HT1080 (cell line): Measurements from ENCODE around the gene IRF2BP2. TPM values are rescaled to one million over a fixed set of nuclear protein-coding genes. Genes with fewer than 3 reads are reported as not detected.

Source experiments
- DNase-seq: peaks from one replicate; pipeline ENCODE4 v3.0.0-alpha.2; 2015; ENCODE audit warnings: low read depth
- polyA plus RNA-seq, 2 experiments: library from polyadenylated mRNA; depleted of rRNA; stranded (reverse); fragments of >200 nt; gene quantifications; 2 replicates each; pipeline ENCODE4 v1.2.3, GENCODE V29; 2015
- total RNA-seq: library from RNA; depleted of rRNA; stranded (reverse); fragments of >200 nt; shearing (Covaris generic); gene quantifications from 2 replicates; pipeline ENCODE4 v1.2.3, GENCODE V29; 2014; rRNA removed

IRF2BP2 gene
- total RNA-seq = 47.8 and 69.6 TPM in 2 replicates
- polyA plus RNA-seq (2015; cell fraction: cytosol; rRNA removed) = 68.2 and 68.8 TPM in 2 replicates
- polyA plus RNA-seq (2015; cell fraction: nucleus; rRNA removed) = 90.5 and 110 TPM in 2 replicates

- DNase-seq = peak; percentile 61
Measured at GRCh38 chr1:234610061-234610665, at the start of gene IRF2BP2. TSS of gene IRF2BP2 (minus strand) at chr1:234610178. CDS start at chr1:234609494, 684 bp downstream.

GRCh38 chr1:234659538-234659937, 49.6 kb upstream of the IRF2BP2 start:
- peak; percentile 93 for DNase-seq

GRCh38 chr1:234658138-234658537, 48.2 kb upstream of the IRF2BP2 start:
- peak; percentile 89 for DNase-seq

DNA sequence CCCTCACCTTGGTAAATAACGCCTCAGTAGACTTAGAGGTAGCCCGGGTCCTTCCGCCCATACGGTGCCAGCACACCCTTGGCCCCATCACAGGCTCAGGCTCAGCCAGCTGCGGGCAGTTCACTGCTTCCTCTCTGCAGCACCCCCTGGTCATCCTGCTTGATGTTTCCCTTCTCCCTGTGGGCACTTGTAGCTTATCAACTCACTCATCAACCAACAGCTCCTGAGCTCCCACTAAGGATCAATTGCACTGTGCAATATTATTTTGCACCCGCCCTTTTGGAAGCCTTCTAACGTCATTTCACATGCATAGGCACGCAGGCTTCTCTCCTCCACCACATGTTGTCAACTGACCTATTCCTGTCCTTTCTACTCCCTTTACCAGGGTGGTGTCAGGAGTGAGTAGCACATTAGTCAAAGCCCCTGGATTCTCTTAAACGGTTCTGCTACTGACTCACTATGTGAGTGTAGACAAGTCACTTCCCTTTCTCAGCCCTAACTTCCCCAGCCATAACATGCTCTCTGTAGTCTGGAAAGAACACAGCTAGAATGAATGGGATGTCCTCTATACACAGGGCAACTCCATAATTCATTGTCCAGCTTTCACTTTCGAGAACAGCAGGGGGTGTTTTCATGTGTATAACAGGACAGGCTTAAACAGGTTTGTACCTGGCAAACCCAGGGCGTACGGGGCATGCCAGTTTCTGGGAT, 47.1 kb upstream of the IRF2BP2 start:
- peak; percentile 100 for DNase-seq

- DNase-seq = peak; percentile 18
Measured at GRCh38 chr1:234656070-234656895, 46.3 kb upstream of the IRF2BP2 start.

GRCh38 chr1:234655328-234656069, 45.5 kb upstream of the IRF2BP2 start:
- peak; percentile 39 for DNase-seq

DNA sequence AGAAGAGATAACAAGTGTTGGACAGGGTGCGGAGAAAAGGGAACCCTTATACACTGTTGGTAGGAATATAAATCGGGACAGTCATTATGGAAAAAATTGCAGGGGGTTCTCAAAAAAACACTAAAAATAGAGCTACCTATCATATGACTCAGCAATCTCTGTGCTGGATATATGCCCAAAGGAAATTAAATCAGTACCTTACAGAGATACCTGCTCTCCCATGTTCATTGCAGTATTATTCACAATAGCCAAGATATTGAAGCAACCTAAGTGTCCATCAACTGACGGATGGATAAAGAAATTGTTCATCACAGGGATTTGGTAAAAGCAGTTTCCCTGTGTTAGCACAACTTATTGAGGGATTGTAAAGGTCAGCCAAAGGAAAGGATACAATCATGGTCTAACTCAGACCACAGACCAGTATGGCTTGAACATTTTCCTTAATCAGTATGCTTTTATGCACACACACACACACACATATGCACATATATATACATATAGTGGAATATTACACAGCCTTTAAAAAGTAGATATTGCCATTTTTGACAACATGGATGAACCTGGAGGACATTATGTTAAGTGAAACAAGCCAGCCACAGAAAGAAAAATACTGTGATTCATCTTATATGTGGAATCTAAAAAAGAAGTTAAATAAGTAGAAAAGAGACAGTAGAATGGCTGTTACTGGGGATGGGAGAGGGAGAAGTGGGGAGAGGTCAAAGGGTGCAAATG, 44.2 kb upstream of the IRF2BP2 start:
- DNase-seq = no peak

- DNase-seq = no peak
Measured at GRCh38 chr1:234649432-234650081, 39.6 kb upstream of the IRF2BP2 start.

DNA sequence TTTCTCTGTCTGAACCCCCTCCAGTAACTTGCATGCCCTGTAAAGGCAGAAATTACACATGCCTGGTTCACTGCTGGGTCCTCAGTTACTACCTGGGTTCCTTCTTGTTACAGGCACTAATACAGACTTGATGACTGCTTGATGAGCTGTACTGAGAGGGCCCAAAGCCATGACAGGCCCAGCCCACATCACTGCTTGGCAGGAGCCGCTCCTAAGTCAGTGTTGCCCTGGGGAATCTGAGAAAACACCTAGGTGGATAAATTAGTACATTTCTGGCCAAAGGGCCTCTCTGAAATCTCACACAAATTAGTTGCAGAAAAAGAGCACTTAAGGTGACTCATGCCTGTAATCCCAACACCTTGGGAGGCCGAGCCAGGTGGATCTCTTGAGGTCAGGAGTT, 37.8 kb upstream of the IRF2BP2 start:
- DNase-seq = no peak

DNA sequence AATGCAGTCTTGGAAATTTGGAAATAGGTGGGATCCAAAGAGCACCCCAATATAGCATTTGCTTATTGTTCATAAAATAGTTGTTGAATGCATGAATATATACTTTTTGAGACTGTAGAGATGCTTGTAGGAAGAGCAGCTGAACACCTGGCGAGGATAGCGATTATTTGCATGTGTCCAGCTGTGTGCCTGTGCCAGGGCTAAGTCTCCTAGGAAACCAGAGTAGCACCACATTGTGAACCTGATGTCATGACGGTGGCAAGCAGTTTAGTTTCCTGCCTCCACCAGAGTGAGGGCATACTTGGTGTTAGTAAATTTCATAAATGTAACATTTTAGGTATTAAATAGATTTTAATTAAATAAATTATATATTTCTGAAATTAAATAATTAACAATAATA, 37.3 kb upstream of the IRF2BP2 start:
- DNase-seq = no peak

DNA sequence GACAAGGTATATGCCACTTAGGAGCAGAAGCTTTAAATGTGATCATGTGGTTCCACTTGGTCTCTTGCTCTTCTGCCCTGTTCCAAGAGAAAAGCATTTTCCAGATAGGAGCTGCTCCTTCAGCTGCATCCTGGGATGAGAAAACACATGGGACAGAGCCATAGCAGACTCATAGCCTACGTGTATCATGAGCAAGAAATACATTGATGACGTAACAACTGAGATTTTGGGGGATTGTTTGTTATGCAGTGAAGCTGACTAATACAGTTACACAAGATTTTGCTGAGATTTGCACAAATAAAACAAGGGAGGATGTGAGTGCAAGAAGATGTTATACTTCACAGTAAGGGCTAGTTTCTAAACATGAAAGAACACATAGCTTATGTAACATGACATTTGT, 36.0 kb upstream of the IRF2BP2 start:
- DNase-seq = no peak

GRCh38 chr1:234645474-234645953, 35.5 kb upstream of the IRF2BP2 start:
- no peak for DNase-seq

- no peak for DNase-seq
Measured at GRCh38 chr1:234644928-234645327, 35.0 kb upstream of the IRF2BP2 start.

DNA sequence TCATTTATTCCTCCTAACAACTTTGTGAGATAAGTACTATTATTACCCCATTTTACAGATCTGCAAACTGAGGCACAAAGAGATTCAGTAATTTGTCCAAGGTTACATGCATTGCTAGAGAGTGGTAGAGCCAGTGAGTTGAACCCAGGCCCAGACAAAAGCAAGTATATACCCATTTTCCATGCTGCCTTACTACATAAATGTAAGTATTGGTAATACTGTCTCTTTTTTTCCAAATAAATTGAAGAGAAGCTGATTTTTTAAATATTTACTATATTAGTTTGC, 33.8 kb upstream of the IRF2BP2 start:
- no peak for DNase-seq

DNA sequence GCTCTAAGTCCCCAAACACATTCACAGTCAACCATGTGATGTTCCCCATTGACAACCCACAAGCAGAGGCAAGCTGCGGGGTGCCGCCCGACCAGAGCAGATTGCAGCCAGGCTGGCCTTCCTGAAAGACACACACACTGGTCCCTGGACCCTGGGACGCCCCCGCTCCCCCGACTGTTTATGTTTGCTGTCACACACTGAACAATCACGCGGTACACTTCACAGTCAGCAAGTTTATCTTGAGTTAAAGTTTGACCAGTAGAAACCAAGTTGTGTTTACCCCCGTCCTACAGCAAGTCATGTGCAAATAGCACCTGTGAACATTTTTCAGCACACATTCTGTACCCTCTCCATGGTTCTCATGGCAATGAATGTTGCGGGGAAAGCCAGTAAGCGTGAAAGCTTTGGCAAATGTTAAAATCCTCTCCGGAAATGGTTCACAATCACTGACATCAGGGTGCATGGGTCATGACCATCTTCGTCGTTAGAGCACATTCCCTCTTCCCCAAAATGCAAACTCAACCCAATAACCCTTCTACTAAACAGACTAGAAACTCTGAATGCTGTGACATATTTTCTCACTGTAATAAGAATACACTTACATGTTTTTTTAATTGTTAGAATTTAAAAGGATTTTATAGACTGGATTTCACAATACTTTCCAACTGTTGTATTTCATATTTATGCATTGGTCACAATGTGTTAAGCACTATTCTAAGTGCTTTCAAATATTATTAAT, 33.3 kb upstream of the IRF2BP2 start:
- no peak for DNase-seq

DNA sequence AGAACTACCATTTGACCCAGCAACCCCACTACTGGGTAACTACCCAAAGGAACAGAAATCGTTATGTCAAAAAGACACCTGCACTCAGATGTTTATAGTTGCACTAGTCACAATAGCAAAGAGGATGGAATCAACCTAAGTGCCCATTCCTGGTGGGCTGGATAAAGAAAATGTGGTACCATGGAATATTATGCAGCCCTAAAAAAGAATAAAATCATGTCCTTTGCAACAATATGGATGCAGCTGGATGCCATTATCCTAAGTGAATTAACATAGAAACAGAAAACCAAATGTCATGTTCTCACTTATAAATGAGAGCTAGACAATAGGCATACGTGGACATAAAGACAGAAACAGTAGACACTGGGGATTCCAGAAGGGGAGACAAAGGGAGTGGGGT, 32.5 kb upstream of the IRF2BP2 start:
- no peak for DNase-seq

GRCh38 chr1:234639961-234640360, 30.0 kb upstream of the IRF2BP2 start:
- no peak for DNase-seq

DNA sequence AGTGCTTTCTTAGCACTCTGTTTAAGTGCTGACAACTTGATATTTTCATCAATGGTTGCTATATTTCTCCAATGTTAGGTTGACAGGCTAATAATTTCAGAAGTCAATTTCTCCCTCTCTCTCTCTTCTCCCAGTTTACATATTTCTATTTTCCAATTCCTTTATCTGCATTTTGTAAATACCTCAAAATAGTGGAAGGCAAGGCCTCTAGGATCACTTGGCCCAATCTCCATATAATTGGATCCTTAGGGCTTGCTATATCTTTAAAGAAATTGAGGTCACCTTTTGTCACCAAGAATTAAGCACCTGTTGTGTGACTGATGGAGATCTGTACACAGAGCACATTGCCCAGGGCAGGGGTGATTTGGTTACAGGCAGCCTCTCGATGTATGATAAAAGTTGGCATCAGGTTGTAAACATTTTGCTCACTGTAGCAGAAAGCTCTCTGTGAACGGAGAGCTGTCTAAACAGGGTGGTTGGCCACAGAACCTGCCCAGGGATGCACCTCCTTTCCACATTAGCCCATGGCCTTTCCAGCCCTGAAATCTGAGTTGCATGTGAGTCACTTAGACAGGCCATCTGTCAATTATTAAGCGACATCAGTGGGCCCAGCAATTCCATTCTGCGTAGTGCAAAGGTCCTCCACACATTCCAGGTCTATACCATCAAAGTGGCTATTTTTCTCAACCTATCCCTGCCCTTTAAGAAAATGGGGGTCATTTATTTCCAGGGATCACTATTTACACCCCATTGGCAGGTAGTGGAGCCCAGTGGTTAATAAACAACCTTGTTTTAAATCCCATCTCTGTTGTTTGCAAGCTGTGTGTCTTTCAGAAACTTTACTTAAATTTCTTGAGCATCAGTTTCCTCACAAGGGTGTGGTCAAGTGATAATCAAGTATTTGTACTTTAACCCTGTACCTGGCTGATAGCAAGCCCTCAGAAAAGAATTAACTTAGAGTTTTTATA, 29.1 kb upstream of the IRF2BP2 start:
- no peak for DNase-seq
